ENCODE data around the gene TTYH3. TPM values are rescaled to one million over a fixed set of nuclear protein-coding genes. Genes with fewer than 3 reads are reported as not detected.

Gene TTYH3
- total and polyA plus RNA-seq, 2 of the 13 experiments (the other 11 are each of a cell fraction or from before 2014, with no cell fraction given), result 26.3 to 50.0 TPM

DNA sequence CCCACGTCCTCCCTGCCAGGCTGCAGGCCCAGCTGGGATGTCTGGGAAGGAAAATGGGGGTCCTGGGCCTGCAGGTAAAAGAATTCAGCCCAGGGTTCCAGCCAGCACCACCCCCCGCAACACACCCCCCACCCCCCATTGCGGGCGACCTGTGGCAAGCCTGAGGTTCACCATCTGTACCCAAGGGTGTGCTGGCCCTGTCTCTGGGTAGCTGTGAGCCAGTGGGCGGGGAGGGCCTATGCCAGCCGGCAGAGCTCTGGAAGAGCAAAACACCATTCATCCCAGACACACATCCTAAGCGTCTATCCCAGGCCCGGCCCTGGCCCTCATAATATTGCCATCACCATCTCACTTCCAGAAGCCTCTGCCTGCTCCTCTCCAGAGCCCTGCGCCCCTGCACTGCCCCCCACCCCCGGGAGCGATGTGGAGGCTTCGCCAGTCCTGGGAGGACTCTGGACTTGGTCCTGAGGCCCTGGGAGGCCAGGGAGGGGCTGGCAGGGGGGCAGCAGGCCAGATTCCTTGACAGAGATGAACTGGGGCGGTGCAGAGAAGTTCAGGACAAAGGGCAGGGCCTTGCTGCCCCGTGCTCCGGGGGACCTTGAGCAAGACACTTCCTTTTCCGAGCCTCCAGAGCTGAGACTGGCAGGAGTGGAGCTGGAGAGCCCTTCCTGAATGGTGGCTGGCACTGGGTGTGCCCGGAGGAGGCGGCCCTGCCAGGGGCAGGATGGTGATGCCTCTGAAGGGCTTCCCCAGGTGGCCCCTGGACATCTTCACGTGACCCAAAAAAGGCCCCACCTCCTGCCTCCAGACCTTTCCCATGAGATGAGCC, 8.7 kb upstream of the TTYH3 start (continued):
- TF ChIP-seq THAP9 (CRISPR knock-in tag; IDR thresholded peaks at IDR 0.05; ENCODE audit: borderline replicate concordance), result 0 out of 2 replicates have a peak, but pooled peaks have one; percentile 32
- TF ChIP-seq KLF16 (CRISPR knock-in tag; IDR thresholded peaks at IDR 0.05), result peak in 1 of 2 experiments; percentile 77; a peak in 2 of 4 replicates
- no peak for TF ChIP-seq SUZ12 (IDR thresholded peaks at IDR 0.05; ENCODE audit: low read depth, low read length)
- peak; percentile 98 for TF ChIP-seq PHF21A (CRISPR knock-in tag; IDR thresholded peaks at IDR 0.05)
- no peak for TF ChIP-seq ZNF512B (CRISPR knock-in tag; IDR thresholded peaks at IDR 0.05; ENCODE audit: borderline replicate concordance)
- no peak for TF ChIP-seq TEAD2 (CRISPR knock-in tag; IDR thresholded peaks at IDR 0.05)
- peak; percentile 60; the same call in 1 of the 2 replicates for TF ChIP-seq ZNF747 (CRISPR knock-in tag; IDR thresholded peaks at IDR 0.05; ENCODE audit: borderline replicate concordance)
- TF ChIP-seq FOXA3 (CRISPR knock-in tag; IDR thresholded peaks at IDR 0.05), result peak; percentile 51; the same call in 1 of the 2 replicates
- TF ChIP-seq EHMT2 (IDR thresholded peaks at IDR 0.05; ENCODE audit: borderline replicate concordance, low read depth, low read length), result no peak
- TF ChIP-seq ZBTB8A (CRISPR knock-in tag; IDR thresholded peaks at IDR 0.05; ENCODE audit: borderline replicate concordance, low read depth), result no peak
- TF ChIP-seq, protein P1, sequence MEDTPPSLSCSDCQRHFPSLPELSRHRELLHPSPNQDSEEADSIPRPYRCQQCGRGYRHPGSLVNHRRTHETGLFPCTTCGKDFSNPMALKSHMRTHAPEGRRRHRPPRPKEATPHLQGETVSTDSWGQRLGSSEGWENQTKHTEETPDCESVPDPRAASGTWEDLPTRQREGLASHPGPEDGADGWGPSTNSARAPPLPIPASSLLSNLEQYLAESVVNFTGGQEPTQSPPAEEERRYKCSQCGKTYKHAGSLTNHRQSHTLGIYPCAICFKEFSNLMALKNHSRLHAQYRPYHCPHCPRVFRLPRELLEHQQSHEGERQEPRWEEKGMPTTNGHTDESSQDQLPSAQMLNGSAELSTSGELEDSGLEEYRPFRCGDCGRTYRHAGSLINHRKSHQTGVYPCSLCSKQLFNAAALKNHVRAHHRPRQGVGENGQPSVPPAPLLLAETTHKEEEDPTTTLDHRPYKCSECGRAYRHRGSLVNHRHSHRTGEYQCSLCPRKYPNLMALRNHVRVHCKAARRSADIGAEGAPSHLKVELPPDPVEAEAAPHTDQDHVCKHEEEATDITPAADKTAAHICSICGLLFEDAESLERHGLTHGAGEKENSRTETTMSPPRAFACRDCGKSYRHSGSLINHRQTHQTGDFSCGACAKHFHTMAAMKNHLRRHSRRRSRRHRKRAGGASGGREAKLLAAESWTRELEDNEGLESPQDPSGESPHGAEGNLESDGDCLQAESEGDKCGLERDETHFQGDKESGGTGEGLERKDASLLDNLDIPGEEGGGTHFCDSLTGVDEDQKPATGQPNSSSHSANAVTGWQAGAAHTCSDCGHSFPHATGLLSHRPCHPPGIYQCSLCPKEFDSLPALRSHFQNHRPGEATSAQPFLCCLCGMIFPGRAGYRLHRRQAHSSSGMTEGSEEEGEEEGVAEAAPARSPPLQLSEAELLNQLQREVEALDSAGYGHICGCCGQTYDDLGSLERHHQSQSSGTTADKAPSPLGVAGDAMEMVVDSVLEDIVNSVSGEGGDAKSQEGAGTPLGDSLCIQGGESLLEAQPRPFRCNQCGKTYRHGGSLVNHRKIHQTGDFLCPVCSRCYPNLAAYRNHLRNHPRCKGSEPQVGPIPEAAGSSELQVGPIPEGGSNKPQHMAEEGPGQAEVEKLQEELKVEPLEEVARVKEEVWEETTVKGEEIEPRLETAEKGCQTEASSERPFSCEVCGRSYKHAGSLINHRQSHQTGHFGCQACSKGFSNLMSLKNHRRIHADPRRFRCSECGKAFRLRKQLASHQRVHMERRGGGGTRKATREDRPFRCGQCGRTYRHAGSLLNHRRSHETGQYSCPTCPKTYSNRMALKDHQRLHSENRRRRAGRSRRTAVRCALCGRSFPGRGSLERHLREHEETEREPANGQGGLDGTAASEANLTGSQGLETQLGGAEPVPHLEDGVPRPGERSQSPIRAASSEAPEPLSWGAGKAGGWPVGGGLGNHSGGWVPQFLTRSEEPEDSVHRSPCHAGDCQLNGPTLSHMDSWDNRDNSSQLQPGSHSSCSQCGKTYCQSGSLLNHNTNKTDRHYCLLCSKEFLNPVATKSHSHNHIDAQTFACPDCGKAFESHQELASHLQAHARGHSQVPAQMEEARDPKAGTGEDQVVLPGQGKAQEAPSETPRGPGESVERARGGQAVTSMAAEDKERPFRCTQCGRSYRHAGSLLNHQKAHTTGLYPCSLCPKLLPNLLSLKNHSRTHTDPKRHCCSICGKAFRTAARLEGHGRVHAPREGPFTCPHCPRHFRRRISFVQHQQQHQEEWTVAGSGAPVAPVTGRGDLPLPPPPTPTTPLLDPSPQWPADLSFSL (CRISPR knock-in tag; IDR thresholded peaks at IDR 0.05), result no peak
- TF ChIP-seq, protein P2, sequence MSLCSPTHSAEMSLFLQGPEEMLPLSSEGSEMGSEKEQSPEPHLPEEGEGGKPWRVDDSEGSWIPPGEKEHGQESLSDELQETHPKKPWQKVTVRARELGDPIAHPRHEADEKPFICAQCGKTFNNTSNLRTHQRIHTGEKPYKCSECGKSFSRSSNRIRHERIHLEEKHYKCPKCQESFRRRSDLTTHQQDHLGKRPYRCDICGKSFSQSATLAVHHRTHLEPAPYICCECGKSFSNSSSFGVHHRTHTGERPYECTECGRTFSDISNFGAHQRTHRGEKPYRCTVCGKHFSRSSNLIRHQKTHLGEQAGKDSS (CRISPR knock-in tag; IDR thresholded peaks at IDR 0.05; ENCODE audit: borderline replicate concordance, low read depth), result peak; percentile 85
- TF ChIP-seq ZNF282 (IDR thresholded peaks at IDR 0.05; ENCODE audit: partially characterized antibody), result no peak
- TF ChIP-seq FOXO1 (CRISPR knock-in tag; IDR thresholded peaks at IDR 0.05), result no peak

Data from HepG2 (cell line).